ENCODE measurements around the gene ACSM3. TPM values are rescaled to one million over a fixed set of nuclear protein-coding genes. Genes with fewer than 3 reads are reported as not detected.
"Not testable (repeated sequence)": the region's sequence is repeated elsewhere in the genome, so short reads cannot be mapped to it uniquely, and the experiment has no call there.

ACSM3 gene
- total and polyA plus RNA-seq, 7 donors: 0.13 to 6.5 (median 0.56) TPM

DNA sequence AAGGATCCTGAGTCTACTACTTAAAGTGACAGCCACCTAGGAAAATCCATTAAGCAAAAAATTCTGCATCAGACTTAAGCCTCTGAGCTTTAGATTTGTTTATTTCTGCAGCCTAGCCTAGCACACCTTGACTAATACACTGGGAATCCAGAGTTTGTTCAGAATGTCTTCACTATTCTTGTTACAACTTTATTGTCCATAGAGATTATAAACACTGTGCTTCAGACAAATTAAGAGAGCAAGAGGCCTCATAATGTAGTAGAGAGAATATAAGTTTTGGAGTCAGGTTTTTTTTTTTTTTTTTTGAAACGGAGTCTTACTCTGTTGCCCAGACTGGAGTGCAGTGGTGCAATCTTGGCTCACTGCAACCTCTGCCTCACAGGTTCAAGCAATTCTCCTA lies 13.3 kb upstream of the ACSM3 start:
- no peak overlapping the region for H3K4me3 ChIP-seq
- H3K9me3 ChIP-seq: no peaks in the 10 kb centered on the region
- 90 to 100% methylated on average over 1 of the region's 1 CpG; no CpG with 5 or more reads in 1 of the 3 donors for WGBS, 3 donors
- no peak overlapping the region for H3K27ac ChIP-seq
- DNase-seq (no peak), ATAC-seq (no peak)
- H3K27me3 ChIP-seq (ENCODE audit: insufficient read depth in 3 of 3, low read length in 2 of 3): no peaks in the 10 kb centered on the region
- no peaks in the 10 kb centered on the region for H3K4me1 ChIP-seq
- intact Hi-C loops (cut with DNase I): no loop called here
- TF ChIP-seq CTCF (IDR thresholded peaks at IDR 0.05): no peak
- no peaks in the 10 kb centered on the region for H3K36me3 ChIP-seq (ENCODE audit: insufficient read depth in 1 of 2, low read depth in 1 of 2)

DNA sequence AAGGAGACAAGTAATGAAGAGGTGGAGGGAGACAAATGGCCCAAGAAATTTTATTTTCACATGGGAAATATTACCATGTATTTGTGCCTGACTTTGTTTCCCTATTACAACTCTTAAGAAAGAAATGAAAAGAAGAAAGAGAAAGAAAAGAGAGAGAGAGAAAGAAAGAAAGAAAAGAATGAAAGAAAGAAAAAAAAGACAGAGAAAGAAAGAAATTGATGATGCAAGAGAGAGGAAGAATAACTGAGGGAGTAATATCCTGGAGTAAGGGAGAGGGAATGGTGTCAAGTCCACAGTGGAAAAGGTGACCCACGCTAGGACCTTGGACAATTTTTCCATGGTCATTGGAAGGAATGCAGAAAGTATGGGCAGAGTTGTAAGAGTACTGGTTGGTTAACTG lies 10.1 kb upstream of the ACSM3 start:
- Histone ChIP-seq H3K36me3 (ENCODE audit: insufficient read depth in 1 of 2, low read depth in 1 of 2) (no peaks in the 10 kb centered on the region), H3K4me1 (no peaks in the 10 kb centered on the region), H3K4me3 (no peak overlapping the region), H3K27me3 (ENCODE audit: insufficient read depth in 3 of 3, low read length in 2 of 3) (no peaks in the 10 kb centered on the region), H3K9me3 (no peaks in the 10 kb centered on the region), H3K27ac (no peak overlapping the region)
- ATAC-seq (no peak), DNase-seq (no peak)
- TF ChIP-seq CTCF (IDR thresholded peaks at IDR 0.05): no peak
- intact Hi-C loops (cut with DNase I): no loop called here
- 52 to 61% (median 59%) methylated on average over 1 of the region's 1 CpG for WGBS, 3 donors

- H3K4me3 ChIP-seq: no peak overlapping the region
- no peaks in the 10 kb centered on the region for H3K4me1 ChIP-seq
- H3K36me3 ChIP-seq (ENCODE audit: insufficient read depth in 1 of 2, low read depth in 1 of 2): no peaks in the 10 kb centered on the region
- no peaks in the 10 kb centered on the region for H3K27me3 ChIP-seq (ENCODE audit: insufficient read depth in 3 of 3, low read length in 2 of 3)
- H3K27ac ChIP-seq: no peak overlapping the region
- no peaks in the 10 kb centered on the region for H3K9me3 ChIP-seq
- intact Hi-C loops (cut with DNase I): no loop called here
- WGBS, 3 donors: 81 to 94% (median 88%) methylated on average over 1 of the region's 1 CpG
- TF ChIP-seq CTCF (IDR thresholded peaks at IDR 0.05): no peak
- ATAC-seq (no peak), DNase-seq (no peak)
Observed at GRCh38 chr16:20755238-20755637, 8.6 kb upstream of the ACSM3 start.

- H3K9me3 ChIP-seq; ATAC-seq; H3K27me3 ChIP-seq (ENCODE audit: insufficient read depth in 3 of 3, low read length in 2 of 3); H3K4me3 ChIP-seq; H3K36me3 ChIP-seq (ENCODE audit: insufficient read depth in 1 of 2, low read depth in 1 of 2); H3K27ac ChIP-seq; intact Hi-C loops (cut with DNase I); H3K4me1 ChIP-seq; DNase-seq: not testable (repeated sequence)
- WGBS, 3 donors: 80 to 91% (median 90%) methylated on average over 3 of the region's 5 CpGs
Observed at GRCh38 chr16:20755799-20756198, 8.0 kb upstream of the ACSM3 start.

- Histone ChIP-seq H3K27me3 (ENCODE audit: insufficient read depth in 3 of 3, low read length in 2 of 3) (no peaks in the 10 kb centered on the region), H3K36me3 (ENCODE audit: insufficient read depth in 1 of 2, low read depth in 1 of 2) (no peaks in the 10 kb centered on the region), H3K27ac (no peak overlapping the region), H3K4me1 (no peaks in the 10 kb centered on the region), H3K4me3 (no peak overlapping the region), H3K9me3 (no peaks in the 10 kb centered on the region)
- intact Hi-C loops (cut with DNase I): no loop called here
- ATAC-seq (no peak), DNase-seq (no peak)
- 63 to 80% (median 77%) methylated on average over 2 of the region's 2 CpGs for WGBS, 3 donors
- no peak for TF ChIP-seq CTCF (IDR thresholded peaks at IDR 0.05)
Observed at GRCh38 chr16:20760346-20760745, 3.5 kb upstream of the ACSM3 start.
